ENCODE results near the gene TRAPPC5. TPM values are rescaled to one million over a fixed set of nuclear protein-coding genes. Genes with fewer than 3 reads are reported as not detected.
"Not testable (repeated sequence)": the region's sequence is repeated elsewhere in the genome, so short reads cannot be mapped to it uniquely, and the experiment has no call there.

The TRAPPC5 gene
- polyA plus RNA-seq (2013, experiment 1 of 2; ENCODE audit: insufficient read length), result 80.7 TPM
- polyA plus RNA-seq (2013, experiment 2 of 2; ENCODE audit: insufficient read length), result 91.4 TPM

GRCh38 chr19:7680606-7681339, at the start of gene TRAPPC5:
TSS of gene TRAPPC5 (plus strand) at chr19:7680833. CDS start at chr19:7682254, 1,421 bp downstream.
- DNase-seq, result peak; percentile 80

DNA sequence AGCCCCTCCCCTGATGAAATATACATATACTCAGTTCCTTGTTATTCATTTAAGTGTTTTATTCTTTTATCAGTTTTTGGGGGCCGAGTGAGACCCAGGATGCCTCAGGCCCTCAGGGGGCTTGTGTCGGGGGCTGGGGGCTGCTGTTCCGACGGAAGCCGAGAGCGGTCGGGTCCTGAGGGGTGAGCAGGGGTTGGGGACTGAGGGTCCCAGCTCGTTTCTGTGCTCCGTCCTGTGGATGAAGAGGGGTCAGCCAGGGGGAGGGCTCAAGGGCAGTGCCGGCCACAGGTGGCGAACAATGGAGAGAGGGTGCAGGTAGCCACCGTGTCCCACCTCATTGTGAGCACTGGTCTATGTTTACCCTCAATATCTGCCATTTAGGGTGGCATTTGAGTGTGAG, 49.1 kb upstream of the TRAPPC5 start:
- no peak for DNase-seq

- no peak for DNase-seq
These were observed 48.1 kb upstream of the TRAPPC5 start for GRCh38 chr19:7632340-7633203.

DNA sequence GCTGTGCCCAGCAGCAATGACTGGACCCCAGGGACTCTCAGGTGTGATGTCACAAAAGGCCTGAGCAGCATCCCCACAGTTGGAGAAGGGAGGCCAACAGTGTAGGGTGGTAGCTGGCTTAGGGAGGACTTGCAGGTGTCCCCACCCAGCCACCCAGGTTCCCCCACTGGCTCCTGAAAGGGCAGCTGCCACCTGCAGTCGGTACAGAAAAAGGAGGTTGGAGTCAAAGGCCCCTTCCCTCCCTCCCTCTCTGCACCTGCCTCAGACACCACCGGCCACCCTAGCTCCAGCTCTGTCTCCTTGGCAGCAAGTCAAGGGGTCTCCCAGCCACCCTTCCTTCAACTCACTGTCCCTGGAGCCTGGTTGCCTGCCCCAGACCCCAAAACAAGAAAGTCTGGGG, 46.9 kb upstream of the TRAPPC5 start, which contains the start of gene PCP2:
Gene PCP2 (minus strand): TSS at position 22 of the 400 bp plus-strand sequence. CDS start 262 bp downstream, outside the sequence.
- no peak for DNase-seq

DNA sequence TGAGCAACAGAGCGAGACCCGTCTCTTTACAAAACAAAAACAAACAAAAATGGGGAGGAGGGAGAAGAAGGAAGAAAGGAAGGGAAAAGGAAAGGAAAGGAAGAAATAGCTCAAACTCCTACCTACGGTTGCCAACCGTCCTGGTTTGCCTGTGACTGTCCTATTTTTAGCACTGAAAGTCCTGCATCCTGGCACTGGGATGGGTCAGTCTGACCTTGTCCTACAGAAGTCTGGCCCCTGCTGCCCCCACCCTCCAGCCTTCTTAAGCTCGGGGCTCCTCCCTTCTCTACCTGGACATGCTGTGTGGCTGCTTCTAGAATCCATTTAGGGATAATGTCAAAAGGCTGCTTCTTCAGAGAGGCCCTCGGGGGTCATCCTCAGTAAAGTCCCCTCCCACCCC, 45.0 kb upstream of the TRAPPC5 start:
- DNase-seq, result no peak

DNA sequence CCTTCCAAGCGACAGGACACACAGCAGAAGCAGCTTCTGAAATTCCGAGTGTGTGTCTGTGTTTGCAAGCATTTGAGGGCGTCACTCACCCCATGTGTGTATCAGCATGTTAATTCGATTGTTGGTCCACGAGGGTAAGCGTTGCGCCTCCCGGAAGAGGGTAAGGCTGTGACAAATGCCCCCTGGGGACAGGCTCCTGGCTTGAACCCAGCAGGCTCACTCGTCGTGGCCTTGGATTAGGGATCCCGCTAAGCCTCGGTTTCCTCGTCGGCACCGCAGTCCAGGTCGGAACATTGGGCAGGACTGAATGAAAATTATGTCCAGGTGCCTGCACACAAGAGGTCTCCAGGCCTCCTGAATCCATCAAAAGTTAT, 44.3 kb upstream of the TRAPPC5 start:
- no peak for DNase-seq

DNA sequence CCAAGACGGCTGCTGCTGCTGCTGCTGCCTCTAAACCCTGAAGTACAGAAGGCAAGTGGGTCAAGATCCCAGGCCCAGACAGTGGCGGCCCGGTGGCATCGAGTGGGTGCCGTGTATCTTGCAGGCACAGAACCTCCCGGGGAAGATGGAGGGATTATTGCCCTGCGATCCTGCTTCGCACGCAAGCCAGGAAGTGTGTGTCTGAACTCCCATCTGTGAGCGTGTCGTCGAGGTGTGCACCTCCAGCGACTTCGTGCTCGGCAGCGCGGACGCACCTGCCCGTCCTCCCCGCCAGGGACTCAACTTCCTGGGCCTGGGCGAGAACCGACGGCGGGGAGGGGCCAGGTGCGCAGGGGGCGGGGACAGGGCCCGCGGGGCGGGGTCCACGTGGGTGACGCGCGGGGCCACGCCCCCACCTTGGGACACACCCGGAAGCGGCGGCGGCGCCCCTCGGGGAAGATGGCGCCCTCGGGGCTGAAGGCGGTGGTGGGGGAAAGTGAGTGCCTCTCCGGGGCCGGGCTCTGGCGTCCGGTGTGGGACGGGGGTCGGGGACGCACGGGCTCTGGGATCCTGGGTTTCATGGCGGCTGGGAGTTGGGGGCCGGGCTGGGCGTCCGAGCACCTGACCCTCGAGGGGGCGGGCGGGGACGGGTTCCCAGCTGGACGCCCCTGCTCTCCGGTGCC, 43.8 kb upstream of the TRAPPC5 start, which contains the start of gene STXBP2:
Gene STXBP2 (plus strand): TSS at position 420 of the 683 bp plus-strand sequence. CDS start 40 bp downstream, at position 460.
- DNase-seq, result no peak

DNA sequence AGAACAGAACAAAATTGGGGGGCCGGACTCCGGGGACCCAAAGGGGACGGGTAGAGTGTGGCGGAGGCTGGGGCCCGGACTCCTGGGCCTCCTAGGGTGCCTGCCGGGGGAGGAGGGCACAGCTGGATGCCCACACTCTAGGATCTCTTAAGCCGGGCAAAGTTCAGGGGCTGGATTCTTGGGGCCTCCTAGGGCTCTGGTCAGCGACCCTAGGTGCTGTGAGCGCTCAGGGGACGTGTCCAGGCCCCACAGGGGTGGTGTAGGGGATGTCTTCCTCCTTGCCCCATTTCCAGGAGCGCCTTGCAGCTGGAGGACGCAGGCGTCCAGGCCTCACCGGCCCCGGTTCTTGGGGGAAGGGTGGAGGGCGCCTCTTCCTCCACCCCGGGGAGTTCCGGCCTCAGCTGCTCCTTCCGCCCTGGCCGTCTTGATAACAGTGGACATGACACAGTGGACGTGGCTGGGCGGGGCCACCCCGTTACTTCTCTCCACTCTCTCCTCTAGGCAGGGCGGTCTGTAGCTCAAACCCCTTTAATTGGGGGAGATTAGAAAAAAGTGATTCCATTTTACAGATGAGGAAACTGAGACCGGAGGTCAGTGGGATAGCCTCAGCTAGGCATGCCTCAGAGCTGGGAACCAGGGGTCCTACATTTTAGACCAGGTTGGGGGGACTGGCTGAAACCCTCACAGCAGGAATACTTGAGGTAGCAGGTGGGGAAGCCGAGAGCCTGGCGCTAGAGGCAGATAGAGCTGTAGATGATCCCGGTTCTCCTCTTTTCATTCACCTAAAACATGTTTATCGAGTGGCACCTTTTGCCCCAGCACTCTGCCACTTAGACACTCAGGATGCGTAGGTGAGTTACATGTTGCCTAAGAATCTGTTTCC, 43.0 kb upstream of the TRAPPC5 start:
- DNase-seq, result no peak

DNA sequence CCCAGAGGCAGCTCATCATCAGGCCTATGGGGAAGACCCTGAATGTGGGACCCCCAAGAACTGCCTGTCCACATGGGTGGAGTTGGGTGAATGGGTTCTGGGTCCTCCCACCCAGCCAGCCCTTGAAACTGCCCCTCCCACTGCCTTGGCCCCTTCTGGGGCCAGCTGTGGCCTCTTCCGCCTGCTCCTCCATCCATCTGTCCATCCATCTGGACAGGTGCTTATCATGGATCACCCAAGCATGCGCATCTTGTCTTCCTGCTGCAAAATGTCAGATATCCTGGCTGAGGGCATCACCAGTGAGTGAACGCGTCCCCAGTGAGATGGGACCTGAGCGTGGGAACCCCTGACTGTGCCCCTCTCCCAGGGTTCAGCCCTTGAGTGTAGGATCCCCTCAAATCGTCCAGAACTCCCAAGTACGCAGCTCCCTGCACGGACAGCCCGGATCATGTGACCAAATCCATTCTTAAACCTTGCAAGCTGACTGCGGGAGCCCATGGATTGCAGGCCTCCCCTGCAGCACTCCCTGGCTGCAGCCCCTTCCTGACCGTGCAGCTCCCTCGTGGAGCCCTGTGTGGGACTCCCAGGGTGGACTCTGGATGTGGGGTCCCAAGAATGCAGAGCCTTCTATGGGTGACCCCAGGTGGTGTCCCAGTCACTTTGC, 41.7 kb upstream of the TRAPPC5 start:
- no peak for DNase-seq

GRCh38 chr19:7639863-7640348, 40.7 kb upstream of the TRAPPC5 start:
- no peak for DNase-seq

- DNase-seq, result no peak
These were observed 39.8 kb upstream of the TRAPPC5 start for GRCh38 chr19:7640803-7641202.

DNA sequence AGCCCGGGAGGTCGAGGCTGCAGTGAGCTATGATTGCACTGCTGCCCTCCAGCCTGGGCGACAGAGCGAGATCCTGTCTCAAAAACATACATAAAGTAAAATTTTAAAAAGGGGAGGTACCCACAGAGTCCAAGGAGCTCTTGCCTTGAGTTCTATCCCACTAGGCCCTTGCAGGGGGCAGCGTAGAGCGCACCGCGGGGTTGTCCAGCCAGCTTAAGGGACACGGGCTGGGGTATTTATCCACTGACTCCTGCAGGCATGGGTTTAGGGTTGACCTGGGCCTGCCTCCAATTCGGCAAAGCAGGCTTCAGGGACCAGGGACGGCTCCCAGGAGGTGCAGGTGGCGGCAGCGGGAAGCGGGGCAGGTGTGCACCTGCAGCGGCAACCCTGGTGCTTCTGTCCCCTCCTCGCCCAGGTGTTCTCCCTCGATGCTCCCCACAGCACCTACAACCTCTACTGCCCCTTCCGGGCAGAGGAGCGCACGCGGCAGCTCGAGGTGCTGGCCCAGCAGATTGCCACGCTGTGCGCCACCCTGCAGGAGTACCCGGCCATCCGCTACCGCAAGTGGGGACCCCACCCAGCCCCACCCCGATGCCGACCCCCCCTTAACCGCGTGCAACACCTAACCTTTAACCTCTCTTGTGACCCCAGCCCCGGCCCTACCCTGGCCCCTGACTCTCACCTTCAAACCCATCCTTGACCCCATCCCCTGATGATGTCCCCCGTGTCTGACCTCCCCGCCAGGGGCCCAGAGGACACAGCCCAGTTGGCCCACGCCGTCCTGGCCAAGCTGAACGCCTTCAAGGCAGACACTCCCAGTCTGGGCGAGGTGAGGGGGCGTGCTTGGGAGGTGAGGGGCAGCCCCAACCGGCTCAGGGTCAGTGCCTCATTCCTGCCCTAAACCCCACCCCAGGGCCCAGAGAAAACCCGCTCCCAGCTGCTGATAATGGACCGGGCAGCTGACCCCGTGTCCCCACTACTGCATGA, 39.0 kb upstream of the TRAPPC5 start:
- DNase-seq, result no peak

- DNase-seq, result no peak
These were observed 38.2 kb upstream of the TRAPPC5 start for GRCh38 chr19:7642295-7643030.

GRCh38 chr19:7643031-7643415, 37.6 kb upstream of the TRAPPC5 start:
- no peak for DNase-seq

- DNase-seq, result not testable (repeated sequence)
These were observed 36.7 kb upstream of the TRAPPC5 start for GRCh38 chr19:7643629-7644549.

DNA sequence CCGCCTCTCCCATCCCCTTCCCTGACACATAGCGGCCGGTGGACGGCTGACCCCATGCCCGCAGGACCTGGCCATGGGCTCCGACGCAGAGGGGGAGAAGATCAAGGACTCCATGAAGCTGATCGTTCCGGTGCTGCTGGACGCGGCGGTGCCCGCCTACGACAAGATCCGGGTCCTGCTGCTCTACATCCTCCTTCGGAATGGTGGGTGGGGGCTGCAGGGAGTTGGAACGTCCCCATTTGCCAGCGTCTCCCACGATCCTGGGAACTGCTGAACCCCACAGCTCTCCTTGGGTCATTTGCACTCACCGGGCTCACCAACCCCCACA, 36.1 kb upstream of the TRAPPC5 start:
- no peak for DNase-seq

DNA sequence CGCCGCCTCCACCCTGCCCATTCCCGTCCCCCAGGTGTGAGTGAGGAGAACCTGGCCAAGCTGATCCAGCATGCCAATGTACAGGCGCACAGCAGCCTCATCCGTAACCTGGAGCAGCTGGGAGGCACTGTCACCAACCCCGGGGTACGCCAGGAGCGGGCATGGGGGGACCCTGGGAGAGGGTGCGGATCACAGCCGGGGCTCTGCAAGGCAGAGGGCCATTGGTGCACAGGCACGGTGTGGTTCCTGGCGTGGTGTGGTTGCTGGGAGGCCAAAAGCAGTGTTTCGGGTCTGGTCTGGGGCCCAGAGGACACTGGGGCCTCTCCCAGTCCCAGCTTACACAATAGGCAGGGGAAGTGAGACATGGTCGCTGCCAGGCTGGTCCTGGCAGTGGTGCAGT, 35.5 kb upstream of the TRAPPC5 start:
- DNase-seq, result no peak
